ENCODE data around the gene ARCN1.
"Not testable (repeated sequence)": the region's sequence is repeated elsewhere in the genome, so short reads cannot be mapped to it uniquely, and the experiment has no call there.

Gene ARCN1

GRCh38 chr11:118581057-118581456 lies 8.8 kb downstream of the ARCN1 start:
- H3K4me1 ChIP-seq (ENCODE audit: control insufficient read depth in 2 of 2, insufficient read depth in 1 of 2, low read depth in 1 of 2, low read length in 2 of 2): no peaks in the 10 kb centered on the region
- no peaks in the 10 kb centered on the region for H3K27me3 ChIP-seq (ENCODE audit: control insufficient read depth in 3 of 3, insufficient read depth in 3 of 3, low read depth in 1 of 3, low read length in 3 of 3)
- DNase-seq (ENCODE audit: low spot score): no peak
- no peak overlapping the region for H3K9ac ChIP-seq (ENCODE audit: low read depth, low read length, poor library complexity)
- no peak overlapping the region for H2AFZ ChIP-seq (ENCODE audit: low read length)
- no peak overlapping the region for H4K8ac ChIP-seq (ENCODE audit: low read depth, low read length)
- WGBS, 2 donors (ENCODE audit: extremely low coverage in 2 of 2, insufficient read length in 2 of 2, insufficient replicate concordance in 1 of 2): no CpG with 5 or more reads among the region's 6 CpGs
- H4K91ac ChIP-seq (ENCODE audit: low read depth, low read length, poor library complexity): no peak overlapping the region
- H3K9me3 ChIP-seq (replicated peaks in 1 of 2; ENCODE audit: control insufficient read depth in 2 of 2, insufficient read depth in 1 of 2, low read depth in 1 of 2, low read length in 2 of 2): no peaks in the 10 kb centered on the region
- no peak overlapping the region for H2AK5ac ChIP-seq (ENCODE audit: low read depth, low read length)
- no peak overlapping the region for H2BK15ac ChIP-seq (ENCODE audit: low read length)
- no peak overlapping the region for H3K27ac ChIP-seq (replicated peaks; ENCODE audit: low read length)
- no peak overlapping the region for H3K14ac ChIP-seq (ENCODE audit: low read length)
- H2BK120ac ChIP-seq (ENCODE audit: low read depth, low read length): no peak overlapping the region
- no peak overlapping the region for H3K18ac ChIP-seq (ENCODE audit: low read length)
- no peak overlapping the region for H3K23ac ChIP-seq (ENCODE audit: low read depth, low read length, poor library complexity)
- H3K4me3 ChIP-seq (ENCODE audit: low read length in 2 of 2): no peak overlapping the region
- H2BK12ac ChIP-seq (ENCODE audit: low read length): no peak overlapping the region
- no peak overlapping the region for H2BK5ac ChIP-seq (ENCODE audit: low read length)
- no peak overlapping the region for H3K4ac ChIP-seq (ENCODE audit: low read length)
- H3K79me1 ChIP-seq (ENCODE audit: low read depth, low read length): peaks cover 5% of the 10 kb centered on the region
- H3K36me3 ChIP-seq (replicated peaks in 1 of 2; ENCODE audit: control insufficient read depth in 2 of 2, insufficient read depth in 2 of 2, low read length in 2 of 2): peaks cover 31 to 79% of the 10 kb centered on the region in 2 donors
- H3K4me2 ChIP-seq (ENCODE audit: insufficient read depth, low read length, poor library complexity, severe bottlenecking): no peak overlapping the region

- no peak overlapping the region for H3K9ac ChIP-seq (ENCODE audit: low read depth, low read length, poor library complexity)
- no peak overlapping the region for H3K14ac ChIP-seq (ENCODE audit: low read length)
- H3K36me3 ChIP-seq (replicated peaks in 1 of 2; ENCODE audit: control insufficient read depth in 2 of 2, insufficient read depth in 2 of 2, low read length in 2 of 2): peaks cover 39 to 99% of the 10 kb centered on the region in 2 donors
- H2AK5ac ChIP-seq (ENCODE audit: low read depth, low read length): no peak overlapping the region
- H3K4me2 ChIP-seq (ENCODE audit: insufficient read depth, low read length, poor library complexity, severe bottlenecking): no peak overlapping the region
- peaks cover 1% of the 10 kb centered on the region for H3K79me1 ChIP-seq (ENCODE audit: low read depth, low read length)
- H2BK15ac ChIP-seq (ENCODE audit: low read length): no peak overlapping the region
- H3K4me1 ChIP-seq (ENCODE audit: control insufficient read depth in 2 of 2, insufficient read depth in 1 of 2, low read depth in 1 of 2, low read length in 2 of 2): no peaks in the 10 kb centered on the region
- no peak overlapping the region for H3K27ac ChIP-seq (replicated peaks; ENCODE audit: low read length)
- no peak overlapping the region for H3K18ac ChIP-seq (ENCODE audit: low read length)
- no peak for DNase-seq (ENCODE audit: low spot score)
- H3K4ac ChIP-seq (ENCODE audit: low read length): no peak overlapping the region
- H3K23ac ChIP-seq (ENCODE audit: low read depth, low read length, poor library complexity): no peak overlapping the region
- no peaks in the 10 kb centered on the region for H3K27me3 ChIP-seq (ENCODE audit: control insufficient read depth in 3 of 3, insufficient read depth in 3 of 3, low read depth in 1 of 3, low read length in 3 of 3)
- no peak overlapping the region for H4K91ac ChIP-seq (ENCODE audit: low read depth, low read length, poor library complexity)
- no peak overlapping the region for H2BK12ac ChIP-seq (ENCODE audit: low read length)
- no peak overlapping the region for H2BK120ac ChIP-seq (ENCODE audit: low read depth, low read length)
- H3K4me3 ChIP-seq (ENCODE audit: low read length in 2 of 2): no peak overlapping the region
- WGBS, 2 donors (ENCODE audit: extremely low coverage in 2 of 2, insufficient read length in 2 of 2, insufficient replicate concordance in 1 of 2): no CpG with 5 or more reads among the region's 1 CpG
- H2BK5ac ChIP-seq (ENCODE audit: low read length): no peak overlapping the region
- H3K9me3 ChIP-seq (replicated peaks in 1 of 2; ENCODE audit: control insufficient read depth in 2 of 2, insufficient read depth in 1 of 2, low read depth in 1 of 2, low read length in 2 of 2): no peaks in the 10 kb centered on the region
- no peak overlapping the region for H4K8ac ChIP-seq (ENCODE audit: low read depth, low read length)
- no peak overlapping the region for H2AFZ ChIP-seq (ENCODE audit: low read length)
Measured at GRCh38 chr11:118587952-118588351, 15.7 kb downstream of the ARCN1 start.

- no peak overlapping the region for H4K91ac ChIP-seq (ENCODE audit: low read depth, low read length, poor library complexity)
- H3K14ac ChIP-seq (ENCODE audit: low read length): no peak overlapping the region
- H2AFZ ChIP-seq (ENCODE audit: low read length): no peak overlapping the region
- no peaks in the 10 kb centered on the region for H3K9me3 ChIP-seq (replicated peaks in 1 of 2; ENCODE audit: control insufficient read depth in 2 of 2, insufficient read depth in 1 of 2, low read depth in 1 of 2, low read length in 2 of 2)
- H3K9ac ChIP-seq (ENCODE audit: low read depth, low read length, poor library complexity): no peak overlapping the region
- H2BK12ac ChIP-seq (ENCODE audit: low read length): no peak overlapping the region
- no peaks in the 10 kb centered on the region for H3K4me1 ChIP-seq (ENCODE audit: control insufficient read depth in 2 of 2, insufficient read depth in 1 of 2, low read depth in 1 of 2, low read length in 2 of 2)
- no peak overlapping the region for H3K27ac ChIP-seq (replicated peaks; ENCODE audit: low read length)
- no peak overlapping the region for H2BK5ac ChIP-seq (ENCODE audit: low read length)
- no peak overlapping the region for H3K23ac ChIP-seq (ENCODE audit: low read depth, low read length, poor library complexity)
- H3K4me2 ChIP-seq (ENCODE audit: insufficient read depth, low read length, poor library complexity, severe bottlenecking): no peak overlapping the region
- H3K4ac ChIP-seq (ENCODE audit: low read length): no peak overlapping the region
- H2BK15ac ChIP-seq (ENCODE audit: low read length): no peak overlapping the region
- WGBS, 2 donors (ENCODE audit: extremely low coverage in 2 of 2, insufficient read length in 2 of 2, insufficient replicate concordance in 1 of 2): no CpG with 5 or more reads among the region's 2 CpGs
- peaks cover under 1% of the 10 kb centered on the region for H3K79me1 ChIP-seq (ENCODE audit: low read depth, low read length)
- no peak overlapping the region for H2AK5ac ChIP-seq (ENCODE audit: low read depth, low read length)
- H3K36me3 ChIP-seq (replicated peaks in 1 of 2; ENCODE audit: control insufficient read depth in 2 of 2, insufficient read depth in 2 of 2, low read length in 2 of 2): peaks cover 33 to 98% of the 10 kb centered on the region in 2 donors
- H3K4me3 ChIP-seq (ENCODE audit: low read length in 2 of 2): no peak overlapping the region
- H4K8ac ChIP-seq (ENCODE audit: low read depth, low read length): no peak overlapping the region
- no peak overlapping the region for H3K18ac ChIP-seq (ENCODE audit: low read length)
- H2BK120ac ChIP-seq (ENCODE audit: low read depth, low read length): no peak overlapping the region
- no peak for DNase-seq (ENCODE audit: low spot score)
- H3K27me3 ChIP-seq (ENCODE audit: control insufficient read depth in 3 of 3, insufficient read depth in 3 of 3, low read depth in 1 of 3, low read length in 3 of 3): no peaks in the 10 kb centered on the region
Measured at GRCh38 chr11:118592616-118593367, 20.6 kb downstream of the ARCN1 start.

GRCh38 chr11:118594984-118595383 lies 22.8 kb downstream of the ARCN1 start:
- not testable (repeated sequence) for H2BK120ac ChIP-seq (ENCODE audit: low read depth, low read length); H4K91ac ChIP-seq (ENCODE audit: low read depth, low read length, poor library complexity); H3K4me2 ChIP-seq (ENCODE audit: insufficient read depth, low read length, poor library complexity, severe bottlenecking); H3K4ac ChIP-seq (ENCODE audit: low read length); H3K9ac ChIP-seq (ENCODE audit: low read depth, low read length, poor library complexity); H2BK12ac ChIP-seq (ENCODE audit: low read length); H3K4me3 ChIP-seq (ENCODE audit: low read length in 2 of 2); H3K27me3 ChIP-seq (ENCODE audit: control insufficient read depth in 3 of 3, insufficient read depth in 3 of 3, low read depth in 1 of 3, low read length in 3 of 3); H3K79me1 ChIP-seq (ENCODE audit: low read depth, low read length); H2BK15ac ChIP-seq (ENCODE audit: low read length); DNase-seq (ENCODE audit: low spot score); H3K23ac ChIP-seq (ENCODE audit: low read depth, low read length, poor library complexity); H3K27ac ChIP-seq (replicated peaks; ENCODE audit: low read length); H2AFZ ChIP-seq (ENCODE audit: low read length); H2BK5ac ChIP-seq (ENCODE audit: low read length); H3K4me1 ChIP-seq (ENCODE audit: control insufficient read depth in 2 of 2, insufficient read depth in 1 of 2, low read depth in 1 of 2, low read length in 2 of 2); H3K14ac ChIP-seq (ENCODE audit: low read length); H4K8ac ChIP-seq (ENCODE audit: low read depth, low read length); H3K9me3 ChIP-seq (replicated peaks in 1 of 2; ENCODE audit: control insufficient read depth in 2 of 2, insufficient read depth in 1 of 2, low read depth in 1 of 2, low read length in 2 of 2); H2AK5ac ChIP-seq (ENCODE audit: low read depth, low read length); H3K18ac ChIP-seq (ENCODE audit: low read length)
- H3K36me3 ChIP-seq (replicated peaks in 1 of 2; ENCODE audit: control insufficient read depth in 2 of 2, insufficient read depth in 2 of 2, low read length in 2 of 2): peaks cover 28 to 98% of the 10 kb centered on the region in 2 donors
- no CpG with 5 or more reads among the region's 5 CpGs for WGBS, 2 donors (ENCODE audit: extremely low coverage in 2 of 2, insufficient read length in 2 of 2, insufficient replicate concordance in 1 of 2)

Measured in neuronal stem cell (in vitro differentiated cells).